ENCODE measurements around the gene GLOD5.
A peak's percentile ranks its signal among the peaks of the same experiment; 100 is the strongest.

Gene GLOD5

DNA sequence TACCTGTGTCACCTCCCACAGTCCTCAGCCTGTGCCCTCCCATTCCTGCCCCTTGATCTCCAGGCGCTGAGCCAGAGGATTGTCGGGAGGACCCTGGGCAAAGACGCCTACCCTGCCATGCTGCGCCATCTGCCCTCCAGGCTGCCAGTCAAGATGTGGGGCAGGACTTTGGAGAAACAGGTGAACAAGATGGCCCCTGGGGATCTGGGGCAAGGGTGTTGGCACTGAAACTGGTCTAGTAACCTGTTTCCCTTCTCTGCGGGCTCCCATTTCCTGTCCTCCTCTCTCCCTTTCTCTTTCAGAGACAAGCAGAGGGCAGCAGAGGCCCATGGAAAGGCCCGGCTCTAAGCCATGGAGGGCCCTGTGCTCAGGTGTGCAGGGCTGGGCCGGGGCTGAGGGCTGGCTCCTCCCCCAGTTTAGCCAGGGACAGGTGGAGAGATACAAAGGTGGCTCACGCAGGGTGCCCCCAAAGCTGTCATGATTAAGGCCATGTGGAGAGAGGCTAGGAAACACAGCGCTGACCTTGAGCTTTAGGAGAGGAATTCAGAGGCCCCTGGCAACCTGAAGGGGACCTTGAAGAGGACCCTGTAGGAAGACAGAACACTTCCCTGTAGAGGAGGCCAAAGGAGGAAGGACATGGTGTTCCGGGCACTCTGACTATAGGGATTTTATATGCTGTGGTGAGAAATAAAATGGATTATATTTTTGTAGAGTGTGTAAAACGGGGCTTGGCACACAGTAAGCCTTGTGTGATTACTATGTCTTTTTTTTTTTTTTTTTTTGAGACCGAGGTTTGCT is at the start of gene GLOD5:
Gene GLOD5 (plus strand): TSS at position 74 of the 798 bp plus-strand sequence. CDS start 44 bp downstream, at position 118.
- no peak within 1 kb of the TSS for H3K4me3 Mint-ChIP-seq
- H3K27me3 Mint-ChIP-seq = no peaks in the 10 kb centered on the region
- H3K27ac Mint-ChIP-seq = no peak within 1 kb of the TSS
- no peaks in the 10 kb centered on the region for H3K9me3 Mint-ChIP-seq (ENCODE audit: low read depth)
- H3K36me3 Mint-ChIP-seq = no peaks in the 10 kb centered on the region
- no peaks in the 10 kb centered on the region for H3K4me1 Mint-ChIP-seq (ENCODE audit: low read depth)

DNA sequence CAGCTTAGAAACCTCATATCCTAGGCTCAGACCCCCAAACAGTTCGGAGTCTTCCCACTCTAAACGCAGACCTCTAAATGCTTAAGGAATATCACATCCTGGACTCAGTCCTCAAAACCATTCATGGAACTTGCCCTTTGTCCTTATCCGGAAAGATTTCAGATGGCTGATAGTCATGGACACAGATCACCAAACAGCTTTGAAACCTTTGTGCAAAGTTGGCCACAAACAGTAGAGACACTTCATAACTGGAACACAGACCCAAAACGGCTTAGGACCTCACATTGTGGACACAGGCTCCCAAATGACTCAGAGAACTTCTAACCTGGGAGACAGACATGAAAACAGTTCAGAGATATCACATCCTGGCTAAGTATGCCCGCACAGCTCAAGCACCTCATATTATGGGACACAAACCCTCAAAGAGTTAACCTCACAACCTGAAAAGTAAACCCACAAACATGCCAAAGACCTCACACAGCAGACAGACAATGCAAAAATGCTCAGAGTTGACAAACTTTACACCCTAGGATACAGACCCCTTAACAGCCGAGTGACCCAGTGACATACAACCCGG is 49.5 kb upstream of the GLOD5 start:
- H3K9me3 Mint-ChIP-seq (ENCODE audit: low read depth) = no peaks in the 10 kb centered on the region
- peaks cover 2% of the 10 kb centered on the region for H3K36me3 Mint-ChIP-seq
- peak overlapping the region; percentile 59 for H3K27ac Mint-ChIP-seq
- H3K27me3 Mint-ChIP-seq = no peaks in the 10 kb centered on the region
- H3K4me3 Mint-ChIP-seq = peak overlapping the region; percentile 27
- peaks cover 69% of the 10 kb centered on the region for H3K4me1 Mint-ChIP-seq (ENCODE audit: low read depth)

DNA sequence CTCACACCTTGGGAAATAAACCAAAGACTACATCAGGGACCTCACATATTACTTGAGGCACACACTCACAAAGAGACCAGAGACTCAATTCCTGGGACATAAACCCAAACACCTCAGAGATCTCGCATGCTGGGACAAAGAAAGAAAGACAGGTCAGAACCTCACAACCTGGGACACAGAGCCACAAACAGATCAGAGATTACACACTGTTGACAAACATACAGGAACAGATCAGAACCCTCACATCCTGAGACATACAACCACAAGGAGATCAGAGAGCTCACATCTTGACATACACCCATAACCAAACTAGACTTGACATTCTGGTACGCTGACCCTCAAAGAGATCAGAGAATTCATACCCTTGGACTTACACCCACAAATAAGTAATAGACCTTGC is 47.7 kb upstream of the GLOD5 start:
- Mint-ChIP-seq H3K4me1 (ENCODE audit: low read depth) (peaks cover 78% of the 10 kb centered on the region), H3K9me3 (ENCODE audit: low read depth) (no peaks in the 10 kb centered on the region), H3K27ac (peak overlapping the region; percentile 88), H3K27me3 (no peaks in the 10 kb centered on the region), H3K4me3 (peak overlapping the region; percentile 11), H3K36me3 (no peaks in the 10 kb centered on the region)

DNA sequence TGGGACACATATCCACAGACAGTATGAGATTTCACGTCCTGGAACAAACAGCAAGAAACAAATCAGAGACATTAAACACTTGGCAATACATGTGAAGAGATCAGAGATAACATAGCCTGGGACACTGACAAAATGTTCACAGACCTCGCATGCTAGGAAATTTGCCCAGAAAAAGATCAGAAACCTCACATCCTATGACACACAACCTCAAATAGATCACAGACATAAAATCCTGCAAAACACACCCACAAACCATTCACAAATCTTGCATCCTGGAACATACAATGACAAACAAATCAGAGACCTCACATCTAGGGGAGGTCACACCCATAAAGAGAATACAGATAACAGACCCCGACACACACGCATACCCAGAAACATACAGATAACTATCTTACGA is 47.0 kb upstream of the GLOD5 start:
- H3K27ac Mint-ChIP-seq = peak overlapping the region; percentile 36
- no peaks in the 10 kb centered on the region for H3K36me3 Mint-ChIP-seq
- H3K27me3 Mint-ChIP-seq = no peaks in the 10 kb centered on the region
- no peaks in the 10 kb centered on the region for H3K9me3 Mint-ChIP-seq (ENCODE audit: low read depth)
- H3K4me3 Mint-ChIP-seq = peak overlapping the region; percentile 11
- H3K4me1 Mint-ChIP-seq (ENCODE audit: low read depth) = peaks cover 84% of the 10 kb centered on the region

GRCh38 chrX:48715072-48715471 is 46.5 kb upstream of the GLOD5 start:
- H3K36me3 Mint-ChIP-seq = no peaks in the 10 kb centered on the region
- no peaks in the 10 kb centered on the region for H3K27me3 Mint-ChIP-seq
- peak overlapping the region; percentile 11 for H3K4me3 Mint-ChIP-seq
- H3K4me1 Mint-ChIP-seq (ENCODE audit: low read depth) = peaks cover 84% of the 10 kb centered on the region
- H3K9me3 Mint-ChIP-seq (ENCODE audit: low read depth) = no peaks in the 10 kb centered on the region
- H3K27ac Mint-ChIP-seq = peak overlapping the region; percentile 36

- peaks cover 75% of the 10 kb centered on the region for H3K4me1 Mint-ChIP-seq (ENCODE audit: low read depth)
- H3K27ac Mint-ChIP-seq = peak overlapping the region; percentile 84
- H3K27me3 Mint-ChIP-seq = no peaks in the 10 kb centered on the region
- no peaks in the 10 kb centered on the region for H3K9me3 Mint-ChIP-seq (ENCODE audit: low read depth)
- H3K4me3 Mint-ChIP-seq = peak overlapping the region; percentile 59
- H3K36me3 Mint-ChIP-seq = no peaks in the 10 kb centered on the region
These were observed 45.6 kb upstream of the GLOD5 start for GRCh38 chrX:48715876-48716502.

DNA sequence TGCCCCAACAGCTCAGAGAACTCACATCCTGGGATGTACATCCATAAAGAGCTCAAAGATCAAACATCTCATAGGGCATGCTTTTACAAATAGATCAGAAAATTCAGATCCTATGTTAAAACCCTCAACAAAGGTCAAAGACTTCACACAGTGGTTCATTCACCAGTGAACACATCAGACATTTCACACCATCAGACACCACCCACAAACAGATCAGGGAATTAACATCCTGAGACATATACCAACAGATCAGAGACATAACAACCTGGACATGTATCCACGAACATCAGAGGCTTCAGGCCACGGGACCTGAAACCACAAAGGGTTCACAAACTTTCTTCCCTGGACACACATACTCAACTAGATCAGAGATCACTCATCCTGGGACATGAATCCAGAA is 41.6 kb upstream of the GLOD5 start:
- H3K27me3 Mint-ChIP-seq = no peaks in the 10 kb centered on the region
- no peaks in the 10 kb centered on the region for H3K9me3 Mint-ChIP-seq (ENCODE audit: low read depth)
- H3K4me1 Mint-ChIP-seq (ENCODE audit: low read depth) = peaks cover 44% of the 10 kb centered on the region
- H3K4me3 Mint-ChIP-seq = no peak overlapping the region
- no peak overlapping the region for H3K27ac Mint-ChIP-seq
- no peaks in the 10 kb centered on the region for H3K36me3 Mint-ChIP-seq

GRCh38 chrX:48720577-48721250 is 40.8 kb upstream of the GLOD5 start:
- Mint-ChIP-seq H3K36me3 (no peaks in the 10 kb centered on the region), H3K4me3 (no peak overlapping the region), H3K9me3 (ENCODE audit: low read depth) (no peaks in the 10 kb centered on the region), H3K27me3 (no peaks in the 10 kb centered on the region), H3K27ac (no peak overlapping the region), H3K4me1 (ENCODE audit: low read depth) (peaks cover 43% of the 10 kb centered on the region)

- no peak overlapping the region for H3K4me3 Mint-ChIP-seq
- H3K4me1 Mint-ChIP-seq (ENCODE audit: low read depth) = peaks cover 45% of the 10 kb centered on the region
- no peaks in the 10 kb centered on the region for H3K36me3 Mint-ChIP-seq
- H3K27ac Mint-ChIP-seq = no peak overlapping the region
- H3K9me3 Mint-ChIP-seq (ENCODE audit: low read depth) = no peaks in the 10 kb centered on the region
- no peaks in the 10 kb centered on the region for H3K27me3 Mint-ChIP-seq
These were observed 39.6 kb upstream of the GLOD5 start for GRCh38 chrX:48721916-48722315.

DNA sequence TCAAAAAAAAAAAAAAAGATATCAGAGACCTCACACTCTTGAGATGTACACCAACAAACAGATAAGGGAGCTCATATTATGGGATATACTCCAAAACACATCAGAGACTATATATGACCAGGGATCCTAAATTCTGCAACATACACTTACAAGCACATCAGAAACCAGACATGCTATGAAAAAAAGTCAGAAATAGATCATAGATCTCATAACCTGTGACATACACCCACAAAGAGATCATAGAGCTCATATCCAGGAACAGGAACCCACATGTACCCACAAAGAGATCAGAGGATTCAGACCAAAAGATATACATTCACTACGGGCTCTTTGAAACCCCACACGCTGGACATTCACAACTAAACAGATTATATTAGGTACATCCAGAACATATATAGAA is 35.0 kb upstream of the GLOD5 start:
- H3K27me3 Mint-ChIP-seq = no peaks in the 10 kb centered on the region
- no peaks in the 10 kb centered on the region for H3K9me3 Mint-ChIP-seq (ENCODE audit: low read depth)
- peaks cover 8% of the 10 kb centered on the region for H3K36me3 Mint-ChIP-seq

GRCh38 chrX:48728653-48729052 is 32.9 kb upstream of the GLOD5 start:
- H3K9me3 Mint-ChIP-seq (ENCODE audit: low read depth) = no peaks in the 10 kb centered on the region
- H3K27ac Mint-ChIP-seq = no peak overlapping the region
- H3K4me1 Mint-ChIP-seq (ENCODE audit: low read depth) = peaks cover 41% of the 10 kb centered on the region
- peaks cover 8% of the 10 kb centered on the region for H3K36me3 Mint-ChIP-seq
- no peak overlapping the region for H3K4me3 Mint-ChIP-seq
- H3K27me3 Mint-ChIP-seq = no peaks in the 10 kb centered on the region

More for the DNA sequence above, 35.0 kb upstream of the GLOD5 start:
- peak overlapping the region; percentile 13 for H3K27ac Mint-ChIP-seq
- H3K4me3 Mint-ChIP-seq = no peak overlapping the region
- peaks cover 45% of the 10 kb centered on the region for H3K4me1 Mint-ChIP-seq (ENCODE audit: low read depth)

DNA sequence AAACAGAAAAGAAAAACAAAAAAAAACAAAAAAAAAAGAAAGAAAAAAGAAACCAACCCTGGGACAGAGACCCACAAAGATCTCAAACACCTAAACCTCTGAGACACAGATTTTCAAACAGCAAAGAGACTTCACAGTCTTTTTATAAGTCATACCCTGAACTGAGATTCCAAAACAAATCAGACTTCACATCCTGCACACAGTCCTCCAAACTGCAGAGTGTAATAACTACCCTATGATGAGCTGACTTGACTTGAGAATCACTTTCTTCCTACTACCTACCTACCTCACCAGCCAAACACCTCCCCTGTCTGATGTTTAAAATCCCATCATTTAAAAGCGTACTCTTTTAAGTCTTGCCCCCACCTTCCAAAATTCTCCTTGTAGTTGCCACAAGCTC is 25.2 kb upstream of the GLOD5 start:
- Mint-ChIP-seq H3K4me1 (ENCODE audit: low read depth) (peaks cover 19% of the 10 kb centered on the region), H3K4me3 (peak overlapping the region; percentile 98)

DNA sequence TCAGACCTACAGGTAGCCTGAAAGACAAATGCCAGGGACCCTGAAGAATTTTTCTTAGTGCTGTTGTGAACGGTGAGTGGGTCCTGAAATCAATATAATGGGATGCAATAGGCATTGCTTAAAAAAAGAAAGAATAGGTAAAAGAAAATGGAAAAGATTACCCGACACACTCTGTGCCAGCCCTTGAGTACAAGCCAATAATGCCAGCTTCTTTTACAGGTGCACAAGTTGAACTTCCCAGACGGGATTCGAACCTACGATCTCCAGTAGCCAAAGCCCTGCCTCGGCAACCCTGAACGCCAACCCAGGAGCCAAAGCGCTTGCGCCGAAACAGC is 24.7 kb upstream of the GLOD5 start:
- Mint-ChIP-seq H3K4me1 (ENCODE audit: low read depth) (peaks cover 19% of the 10 kb centered on the region), H3K27me3 (no peaks in the 10 kb centered on the region), H3K36me3 (no peaks in the 10 kb centered on the region), H3K4me3 (peak overlapping the region; percentile 98), H3K9me3 (ENCODE audit: low read depth) (no peaks in the 10 kb centered on the region), H3K27ac (peak overlapping the region; percentile 98)

More for the DNA sequence above, 25.2 kb upstream of the GLOD5 start:
- no peaks in the 10 kb centered on the region for H3K36me3 Mint-ChIP-seq
- peak overlapping the region; percentile 86 for H3K27ac Mint-ChIP-seq
- H3K27me3 Mint-ChIP-seq = no peaks in the 10 kb centered on the region
- H3K9me3 Mint-ChIP-seq (ENCODE audit: low read depth) = no peaks in the 10 kb centered on the region

DNA sequence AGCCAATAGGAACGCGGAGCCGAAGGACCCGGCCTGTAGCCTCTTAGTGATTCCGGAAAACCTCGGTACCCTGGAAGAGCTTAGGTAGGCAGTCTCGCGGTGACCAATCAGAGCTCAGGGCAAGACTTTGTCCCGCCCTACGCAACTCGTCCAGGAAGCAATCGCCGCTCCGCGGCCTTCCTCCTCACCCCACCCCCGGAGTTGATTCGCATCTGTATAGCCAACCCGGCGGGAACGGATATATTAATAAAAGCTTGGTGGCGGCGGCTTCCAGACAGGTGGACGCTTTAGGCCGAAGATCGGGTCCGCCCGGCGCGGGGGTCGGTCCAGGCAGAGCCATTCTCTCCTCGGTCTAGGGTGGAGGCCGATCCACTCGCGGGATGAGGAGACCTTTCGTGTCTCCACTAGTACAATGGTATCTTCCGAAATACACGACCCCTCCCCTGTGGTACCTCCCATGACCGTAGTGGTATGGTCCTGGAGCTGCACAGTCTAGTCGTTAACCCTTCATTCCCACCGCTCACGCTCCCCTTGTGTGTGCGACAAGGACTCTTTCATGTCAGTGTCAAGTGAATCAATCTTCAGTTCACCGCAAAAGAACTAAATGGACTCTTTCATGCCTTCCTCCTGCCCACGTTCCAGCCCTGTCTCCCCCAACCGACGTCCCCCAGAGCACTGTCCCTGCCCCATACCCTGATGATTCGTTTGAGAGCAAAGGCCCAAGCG is 24.2 kb upstream of the GLOD5 start:
- H3K27ac Mint-ChIP-seq = peak overlapping the region; percentile 98
- peak overlapping the region; percentile 98 for H3K4me3 Mint-ChIP-seq
- peaks cover 19% of the 10 kb centered on the region for H3K4me1 Mint-ChIP-seq (ENCODE audit: low read depth)
- H3K9me3 Mint-ChIP-seq (ENCODE audit: low read depth) = no peaks in the 10 kb centered on the region
- no peaks in the 10 kb centered on the region for H3K36me3 Mint-ChIP-seq
- H3K27me3 Mint-ChIP-seq = no peaks in the 10 kb centered on the region
